Ovary (tissue), 9 donors: Measurements from ENCODE around the gene TSPAN7. TPM values are rescaled to one million over a fixed set of nuclear protein-coding genes. Genes with fewer than 3 reads are reported as not detected.

Source experiments
- DNase-seq, 5 donors: peaks; one replicate each; pipeline ENCODE4 v3.0.0-alpha.2; 2019 to 2020
- H3K27ac ChIP-seq, 2 donors: fragments of 200-600 bp; one replicate each; pipeline versions ENCODE4 v1.5.1 to v1.8.0; 2019 to 2022
- H3K27me3 ChIP-seq: fragments of 200-600 bp; one replicate; pipeline ENCODE4 v1.8.0; 2022
- H3K36me3 ChIP-seq: fragments of 200-600 bp; sonication (generic); one replicate; pipeline ENCODE4 v1.5.1; 2019
- H3K4me1 ChIP-seq: one replicate; pipeline ENCODE4 v1.8.1; 2013; ENCODE audit warnings: mild to moderate bottlenecking, moderate library complexity; ENCODE audit not compliant: insufficient read depth
- H3K4me3 ChIP-seq: fragments of 200-600 bp; sonication (generic); one replicate; pipeline ENCODE4 v1.5.1; 2017
- H3K9me3 ChIP-seq, 2 donors: fragments of 200-600 bp in 1 of 2; sonication (generic) in 1 of 2; one replicate each; pipeline versions ENCODE4 v1.5.1 to v1.8.1; 2013 to 2019; ENCODE audit warnings: mild to moderate bottlenecking in 1 of 2, moderate library complexity in 1 of 2
- EP300 ChIP-seq: sonication (generic); formaldehyde crosslinking; IDR thresholded peaks from one replicate; pipeline ENCODE4 v1.6.1; 2017; ENCODE audit warnings: antibody characterized with exemption
- POLR2A ChIP-seq: fragments of 450-650 bp; IDR thresholded peaks from one replicate; pipeline ENCODE4 v1.6.1; 2017; ENCODE audit warnings: antibody characterized with exemption, mild to moderate bottlenecking, moderate library complexity
- WGBS, 3 donors: extraction: QIAGEN DNeasy Blood & Tissue Kit in 1 of 3; methylation state at CpG; one replicate each; pipeline versions ENCODE4 v1.1.5 to v1.1.7; 2013 to 2017; 5-methylcytosine and 5-hydroxymethylcytosine counted together
- intact Hi-C, 4 donors: fragments of 100-400 bp; cut with DNase I; formaldehyde crosslinking; loops; one replicate each; pipeline versions ENCODE4 v1.11.0 to v1.15.1; 2022 to 2023
- polyA plus RNA-seq, 2 donors: library from polyadenylated mRNA; stranded (reverse); fragments of 200-250 nt in 1 of 2; fragments of 350-450 nt in 1 of 2; fragmentation: Illumina TruSeq in 1 of 2; extraction: RNeasy Lipid Tissue Mini Kit (QIAGEN cat#74804) in 1 of 2; gene quantifications; one replicate each; pipeline ENCODE4 v1.2.3, GENCODE V29; 2013 to 2014
- total RNA-seq, 7 donors: library from RNA; depleted of rRNA in 2 of 7; stranded (reverse); fragments of >200 nt in 2 of 7; fragmentation: NEBNext Ultra II Directional in 3 of 7; extraction: Animal tissue kit (Norgen Biotek cat#: 25700) in 3 of 7; gene quantifications; one replicate each; pipeline versions ENCODE4 v1.1.0 to v1.2.4, GENCODE V29; 2016 to 2023
- TF ChIP-seq, protein P1 (sequence below), 3 donors: fragments of 450-650 bp in 2 of 3; fragments of 200-600 bp in 1 of 3; IDR thresholded peaks; one replicate each; pipeline versions ENCODE4 v1.5.1 to v1.8.0; 2016 to 2022; ENCODE audit warnings: antibody characterized with exemption in 3 of 3, mild to moderate bottlenecking in 1 of 3
- donor health status: DM: no; HTN: no; CAD: no; lungs with moderate emphysema.
- donor health status: DM: no; HTN: no; CAD: no.
- donor health status: Bipolar disorder and iron deficiency.
- donor health status: DM: yes; HTN: yes; CAD: no.
- donor health status: DM: no; HTN: no; CAD: no.
- donor health status: DM: yes; HTN: yes; CAD: no.

TSPAN7 gene
- total and polyA plus RNA-seq, 9 donors: 8.3 to 84.2 (median 19.5) TPM

DNA sequence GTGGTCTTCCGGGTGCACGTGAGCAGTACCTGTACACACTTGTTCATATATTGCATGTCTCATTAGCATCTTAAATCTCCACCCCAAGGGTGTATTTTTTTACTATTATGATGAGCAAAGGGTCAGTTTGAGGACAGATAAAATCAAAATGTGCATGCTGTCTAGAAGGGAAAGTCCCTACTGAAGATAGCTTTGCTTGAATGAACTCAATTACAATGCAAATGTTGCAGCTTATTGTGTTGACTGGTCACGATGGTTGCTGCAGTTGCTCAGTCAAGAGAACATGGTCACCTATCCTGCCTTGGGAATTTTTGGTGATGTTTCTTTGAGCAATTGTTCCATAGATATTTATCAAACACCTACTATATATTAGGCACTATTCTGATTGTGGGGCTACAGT lies 136.1 kb downstream of the TSPAN7 start:
- WGBS, 3 donors: 74 to 86% (median 83%) methylated on average over 3 of the region's 3 CpGs
- Histone ChIP-seq H3K4me3 (no peak overlapping the region), H3K27me3 (no peaks in the 10 kb centered on the region), H3K4me1 (no peaks in the 10 kb centered on the region), H3K27ac (no peak overlapping the region), H3K36me3 (no peaks in the 10 kb centered on the region), H3K9me3 (no peaks in the 10 kb centered on the region)
- intact Hi-C loops: no loop called here
- no peak for DNase-seq
- TF ChIP-seq, protein P1, sequence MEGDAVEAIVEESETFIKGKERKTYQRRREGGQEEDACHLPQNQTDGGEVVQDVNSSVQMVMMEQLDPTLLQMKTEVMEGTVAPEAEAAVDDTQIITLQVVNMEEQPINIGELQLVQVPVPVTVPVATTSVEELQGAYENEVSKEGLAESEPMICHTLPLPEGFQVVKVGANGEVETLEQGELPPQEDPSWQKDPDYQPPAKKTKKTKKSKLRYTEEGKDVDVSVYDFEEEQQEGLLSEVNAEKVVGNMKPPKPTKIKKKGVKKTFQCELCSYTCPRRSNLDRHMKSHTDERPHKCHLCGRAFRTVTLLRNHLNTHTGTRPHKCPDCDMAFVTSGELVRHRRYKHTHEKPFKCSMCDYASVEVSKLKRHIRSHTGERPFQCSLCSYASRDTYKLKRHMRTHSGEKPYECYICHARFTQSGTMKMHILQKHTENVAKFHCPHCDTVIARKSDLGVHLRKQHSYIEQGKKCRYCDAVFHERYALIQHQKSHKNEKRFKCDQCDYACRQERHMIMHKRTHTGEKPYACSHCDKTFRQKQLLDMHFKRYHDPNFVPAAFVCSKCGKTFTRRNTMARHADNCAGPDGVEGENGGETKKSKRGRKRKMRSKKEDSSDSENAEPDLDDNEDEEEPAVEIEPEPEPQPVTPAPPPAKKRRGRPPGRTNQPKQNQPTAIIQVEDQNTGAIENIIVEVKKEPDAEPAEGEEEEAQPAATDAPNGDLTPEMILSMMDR (IDR thresholded peaks at IDR 0.05): no peak
- TF ChIP-seq POLR2A (no peak), EP300 (no peak)

DNA sequence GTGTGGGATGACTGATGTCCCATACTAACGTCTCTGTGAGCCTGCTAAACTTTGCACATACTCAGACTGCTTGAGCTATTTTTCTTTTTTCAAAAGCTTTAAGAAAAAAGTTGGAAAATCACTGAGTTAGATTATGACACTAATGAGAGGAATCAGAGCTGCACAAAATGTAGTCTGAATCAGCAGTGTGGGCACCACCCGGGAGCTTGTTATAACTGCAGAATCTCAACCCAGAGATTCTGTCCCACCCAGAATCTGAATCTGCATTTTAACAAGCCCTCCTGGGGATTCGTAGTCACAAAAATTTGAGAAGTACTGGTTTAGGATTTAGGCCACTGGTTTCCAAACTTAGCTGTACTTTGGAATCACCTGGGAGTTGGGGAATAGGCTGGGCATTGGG lies 137.8 kb downstream of the TSPAN7 start:
- 38 to 49% (median 42%) methylated on average over 3 of the region's 3 CpGs for WGBS, 3 donors
- H3K4me1 ChIP-seq: no peaks in the 10 kb centered on the region
- TF ChIP-seq EP300: no peak
- TF ChIP-seq POLR2A: no peak
- TF ChIP-seq, protein P1 (IDR thresholded peaks at IDR 0.05): no peak
- H3K4me3 ChIP-seq: no peak overlapping the region
- no peak for DNase-seq
- no peaks in the 10 kb centered on the region for H3K27me3 ChIP-seq
- no peaks in the 10 kb centered on the region for H3K9me3 ChIP-seq
- H3K36me3 ChIP-seq: no peaks in the 10 kb centered on the region
- intact Hi-C loops: no loop called here
- no peak overlapping the region for H3K27ac ChIP-seq

DNA sequence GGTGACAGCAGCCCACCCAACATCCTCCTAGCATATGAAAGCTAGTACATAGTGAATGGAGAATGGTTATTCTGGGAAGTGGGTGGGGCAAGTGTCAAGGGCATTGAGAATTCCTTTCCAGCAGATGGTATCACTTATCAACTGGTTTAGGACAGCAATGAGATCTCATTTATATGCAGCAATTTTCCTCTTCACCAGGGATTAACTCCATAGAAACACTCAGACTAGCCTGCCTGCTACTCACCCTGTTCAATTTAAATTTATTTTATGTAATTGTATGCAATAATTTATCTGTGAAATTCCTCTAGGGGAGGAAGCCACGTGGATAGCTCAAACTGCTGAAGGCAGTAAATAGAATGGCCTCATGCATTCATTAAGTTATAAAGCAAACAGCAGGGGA lies 138.4 kb downstream of the TSPAN7 start:
- 7 to 21% (median 12%) methylated on average over 1 of the region's 1 CpG for WGBS, 3 donors
- Histone ChIP-seq H3K27me3 (no peaks in the 10 kb centered on the region), H3K4me3 (no peak overlapping the region), H3K27ac (no peak overlapping the region), H3K36me3 (no peaks in the 10 kb centered on the region), H3K4me1 (no peaks in the 10 kb centered on the region), H3K9me3 (no peaks in the 10 kb centered on the region)
- DNase-seq: no peak
- TF ChIP-seq, protein P1 (IDR thresholded peaks at IDR 0.05): no peak
- TF ChIP-seq POLR2A (no peak), EP300 (no peak)
- intact Hi-C loops: no loop called here

DNA sequence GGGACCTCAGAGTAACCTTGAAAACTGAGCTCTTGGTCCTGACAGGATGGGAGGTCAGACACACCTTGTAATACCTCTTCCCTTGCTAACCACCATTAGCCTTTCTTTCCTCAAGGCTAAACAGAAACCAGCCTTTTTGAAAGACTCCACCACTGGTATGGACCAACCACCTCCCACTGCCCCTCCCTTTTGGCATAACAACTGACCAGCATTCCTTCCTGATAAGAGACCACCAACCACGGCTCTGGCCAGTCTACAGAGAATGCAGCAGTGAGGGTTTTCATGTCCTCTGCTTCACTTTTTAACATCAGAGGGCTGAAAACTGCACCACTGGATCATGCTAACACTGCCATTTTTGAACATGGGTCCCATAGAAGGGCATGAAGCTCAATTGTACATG lies 139.7 kb downstream of the TSPAN7 start:
- Histone ChIP-seq H3K9me3 (no peaks in the 10 kb centered on the region), H3K36me3 (no peaks in the 10 kb centered on the region), H3K27me3 (no peaks in the 10 kb centered on the region), H3K4me1 (no peaks in the 10 kb centered on the region), H3K27ac (no peak overlapping the region), H3K4me3 (no peak overlapping the region)
- 12 to 35% (median 14%) methylated on average over 1 of the region's 1 CpG for WGBS, 3 donors
- intact Hi-C loops: no loop called here
- DNase-seq: no peak
- TF ChIP-seq POLR2A (no peak), EP300 (no peak)

DNA sequence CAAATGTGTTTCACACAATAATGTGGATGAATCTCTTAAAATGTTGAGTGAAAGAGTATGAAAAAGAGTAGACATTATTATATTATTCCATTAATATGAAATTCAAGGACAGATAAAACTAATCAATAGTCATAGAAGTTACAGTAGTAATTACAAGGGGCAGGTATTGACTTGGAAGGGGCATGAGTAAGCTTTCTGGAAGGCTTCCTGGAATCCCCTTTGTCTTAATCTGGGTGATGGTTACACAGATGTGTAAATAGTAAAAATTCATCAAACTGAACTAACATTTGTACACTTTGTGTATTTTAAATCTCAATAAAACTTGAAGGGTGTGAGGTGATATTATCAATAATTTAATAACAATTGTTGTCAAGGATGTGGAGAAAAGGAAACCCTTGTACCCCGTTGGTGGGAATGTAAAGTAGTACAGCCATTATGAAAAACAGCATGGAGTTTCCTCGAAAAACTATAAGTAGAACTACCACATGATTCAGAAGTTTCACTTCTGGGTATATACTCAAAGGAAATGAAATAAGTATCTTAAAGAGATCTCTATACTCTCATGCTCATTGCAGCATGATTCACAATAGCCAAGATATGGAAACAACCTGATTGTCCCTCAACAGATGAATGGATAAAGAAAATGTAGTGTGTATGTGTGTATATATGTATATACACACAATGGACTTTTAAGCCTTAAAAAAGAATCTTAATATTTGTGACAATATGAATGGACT lies 143.0 kb downstream of the TSPAN7 start:
- Histone ChIP-seq H3K4me1 (no peaks in the 10 kb centered on the region), H3K4me3 (no peak overlapping the region), H3K9me3 (no peaks in the 10 kb centered on the region), H3K27me3 (no peaks in the 10 kb centered on the region), H3K36me3 (no peaks in the 10 kb centered on the region), H3K27ac (no peak overlapping the region)
- no peak for DNase-seq
- WGBS, 3 donors: 68 to 77% (median 72%) methylated on average over 2 of the region's 2 CpGs
- TF ChIP-seq EP300 (no peak), POLR2A (no peak)
- TF ChIP-seq, protein P1 (IDR thresholded peaks at IDR 0.05): no peak
- intact Hi-C loops: no loop called here
